IMR-90 (cell line): ENCODE measurements around the gene ERP29. TPM values are rescaled to one million over a fixed set of nuclear protein-coding genes. Genes with fewer than 3 reads are reported as not detected.

Source experiments
- ATAC-seq: fragments of 200-7000 bp; cut with Tn5 transposase; 2 replicates; pipeline ENCODE4 v1.9.1; 2020; ENCODE audit warnings: low read depth, mild to moderate bottlenecking, moderate library complexity
- BruUV-seq: library from RNA; stranded (reverse); fragments of 400-500 nt; replicated peaks from 2 replicates; lab custom pipeline; 2021; lab: Mats Ljungman, UMichigan
- CTCF ChIA-PET: fragments of 300-600 bp; formaldehyde crosslinking; extraction: SDS; loops from one replicate; lab custom pipeline; 2021; ENCODE audit warnings: antibody characterized with exemption; lab: Yijun Ruan, JAX
- POLR2A ChIA-PET: fragments of 300-600 bp; sonication (Branson Sonifier 250); formaldehyde crosslinking; loops from one replicate; lab custom pipeline; 2022; ENCODE audit warnings: antibody characterized with exemption; ENCODE audit not compliant: unreplicated experiment; lab: Charles Lee
- DNase-seq: peaks from one replicate; pipeline ENCODE4 v3.0.0; 2013
- H2AFZ ChIP-seq: replicated peaks from 2 replicates; pipeline ENCODE3; 2013; ENCODE audit warnings: low read length, mild to moderate bottlenecking; ENCODE audit not compliant: poor library complexity
- H2AK5ac ChIP-seq: 2 replicates; pipeline ENCODE4 v1.6.1; 2013; ENCODE audit warnings: low read depth, low read length, inconsistent platforms
- H2AK9ac ChIP-seq: replicated peaks from 2 replicates; pipeline ENCODE3; 2013; ENCODE audit warnings: mild to moderate bottlenecking, low read depth, low read length, moderate library complexity; ENCODE audit not compliant: poor library complexity
- H2BK120ac ChIP-seq: 2 replicates; pipeline ENCODE4 v1.6.1; 2013; ENCODE audit warnings: low read depth, low read length, inconsistent platforms
- H2BK15ac ChIP-seq: 3 replicates; pipeline ENCODE4 v1.6.1; 2013; ENCODE audit warnings: low read depth, low read length, inconsistent platforms
- H2BK20ac ChIP-seq: 2 replicates; pipeline ENCODE4 v1.6.1; 2013; ENCODE audit warnings: low read depth, mild to moderate bottlenecking, inconsistent platforms, low read length, moderate library complexity
- H2BK5ac ChIP-seq: 2 replicates; pipeline ENCODE4 v1.6.1; 2013; ENCODE audit warnings: mild to moderate bottlenecking, low read depth, low read length, inconsistent platforms; ENCODE audit not compliant: poor library complexity, severe bottlenecking
- H3K14ac ChIP-seq: replicated peaks from 2 replicates; pipeline ENCODE4 v1.6.1; 2013; ENCODE audit warnings: low read depth, low read length, inconsistent platforms
- H3K18ac ChIP-seq: 2 replicates; pipeline ENCODE4 v1.6.1; 2013; ENCODE audit warnings: low read depth, low read length, control low read depth
- H3K23ac ChIP-seq: 2 replicates; pipeline ENCODE4 v1.6.1; 2013; ENCODE audit warnings: low read depth, low read length, inconsistent platforms
- H3K27ac ChIP-seq: 2 replicates; pipeline ENCODE4 v1.5.1; 2013; ENCODE audit warnings: mild to moderate bottlenecking, control low read depth, low read length; ENCODE audit not compliant: insufficient read depth
- H3K27me3 ChIP-seq: 2 replicates; pipeline ENCODE4 v1.6.1; 2013; ENCODE audit warnings: low read length; ENCODE audit not compliant: control insufficient read depth, insufficient read depth
- H3K36me3 ChIP-seq: 2 replicates; pipeline ENCODE4 v1.6.1; 2013; ENCODE audit warnings: low read length, mixed read lengths; ENCODE audit not compliant: control insufficient read depth, insufficient read depth
- H3K4ac ChIP-seq: 2 replicates; pipeline ENCODE4 v1.6.1; 2013; ENCODE audit warnings: low read depth, low read length, inconsistent platforms
- H3K4me1 ChIP-seq: 2 replicates; pipeline ENCODE4 v1.6.1; 2013; ENCODE audit warnings: low read length, mixed read lengths; ENCODE audit not compliant: control insufficient read depth, insufficient read depth
- H3K4me2 ChIP-seq: 2 replicates; pipeline ENCODE4 v1.6.1; 2013; ENCODE audit warnings: low read depth, mild to moderate bottlenecking, control low read depth, low read length, moderate library complexity
- H3K4me3 ChIP-seq: 2 replicates; pipeline ENCODE4 v1.5.1; 2013; ENCODE audit warnings: low read depth, mild to moderate bottlenecking, control low read depth, low read length, moderate library complexity; ENCODE audit not compliant: insufficient read depth
- H3K56ac ChIP-seq: 2 replicates; pipeline ENCODE4 v1.6.1; 2013; ENCODE audit warnings: low read length, inconsistent platforms; ENCODE audit not compliant: insufficient read depth; ENCODE audit errors: extremely low read depth
- H3K79me1 ChIP-seq, 2 experiments: 2 replicates each; pipeline ENCODE4 v1.6.1; 2013; ENCODE audit warnings: low read length in 2 of 2, inconsistent platforms in 1 of 2, low read depth in 1 of 2
- H3K9ac ChIP-seq: 2 replicates; pipeline ENCODE4 v1.6.1; 2013; ENCODE audit warnings: low read depth, low read length, control low read depth
- H3K9me1 ChIP-seq: 2 replicates; pipeline ENCODE4 v1.6.1; 2013; ENCODE audit warnings: low read length, inconsistent platforms; ENCODE audit not compliant: insufficient read depth
- H3K9me3 ChIP-seq: 2 replicates; pipeline ENCODE4 v1.6.1; 2013; ENCODE audit warnings: low read length; ENCODE audit not compliant: control insufficient read depth, insufficient read depth
- H4K20me1 ChIP-seq: 2 replicates; pipeline ENCODE4 v1.6.1; 2013; ENCODE audit warnings: low read length, inconsistent platforms; ENCODE audit not compliant: insufficient read depth
- H4K5ac ChIP-seq: 2 replicates; pipeline ENCODE4 v1.6.1; 2013; ENCODE audit warnings: mild to moderate bottlenecking, low read depth, low read length, control low read depth
- H4K8ac ChIP-seq, 2 experiments: 2 replicates each; pipeline ENCODE4 v1.6.1; 2013; ENCODE audit warnings: low read depth in 2 of 2, low read length in 2 of 2, control low read depth in 1 of 2, inconsistent platforms in 1 of 2
- H4K91ac ChIP-seq: 2 replicates; pipeline ENCODE4 v1.6.1; 2013; ENCODE audit warnings: low read depth, low read length, inconsistent platforms; ENCODE audit not compliant: insufficient read depth
- BHLHE40 ChIP-seq: fragments of 150-350 bp; IDR thresholded peaks from 2 replicates; pipeline ENCODE4 v1.6.1; 2016; ENCODE audit warnings: mild to moderate bottlenecking, low read depth, low read length
- CHD1 ChIP-seq: IDR thresholded peaks from 2 replicates; pipeline ENCODE4 v1.6.1; 2012; ENCODE audit warnings: low read depth, low read length, improper control_type of control experiment
- ELK1 ChIP-seq: fragments of 150-350 bp; IDR thresholded peaks from 2 replicates; pipeline ENCODE4 v1.6.1; 2016; ENCODE audit warnings: low read depth, mild to moderate bottlenecking, low read length, moderate library complexity, borderline replicate concordance
- MAFK ChIP-seq: IDR thresholded peaks from 2 replicates; pipeline ENCODE4 v1.6.1; 2012; ENCODE audit warnings: low read depth, low read length, improper control_type of control experiment
- MXI1 ChIP-seq: IDR thresholded peaks from 2 replicates; pipeline ENCODE4 v1.6.1; 2012; ENCODE audit warnings: low read depth, mild to moderate bottlenecking, low read length, moderate library complexity, borderline replicate concordance
- NFE2L2 ChIP-seq: fragments of 150-350 bp; IDR thresholded peaks from 2 replicates; pipeline ENCODE4 v1.6.1; 2016; ENCODE audit warnings: low read depth, mild to moderate bottlenecking, low read length
- POLR2A ChIP-seq: IDR thresholded peaks from 2 replicates; pipeline ENCODE4 v1.6.1; 2012; ENCODE audit warnings: mild to moderate bottlenecking, low read depth, low read length
- RAD21 ChIP-seq: IDR thresholded peaks from 2 replicates; pipeline ENCODE4 v1.6.1; 2012; ENCODE audit warnings: low read length, improper control_type of control experiment
- RCOR1 ChIP-seq: IDR thresholded peaks from 2 replicates; pipeline ENCODE4 v1.6.1; 2012; ENCODE audit warnings: mild to moderate bottlenecking, low read length, improper control_type of control experiment; ENCODE audit not compliant: insufficient replicate concordance
- USF2 ChIP-seq: fragments of 150-350 bp; IDR thresholded peaks from 2 replicates; pipeline ENCODE4 v1.6.1; 2017; ENCODE audit warnings: mild to moderate bottlenecking, antibody characterized with exemption, low read length, low read depth
- WGBS, 2 experiments: methylation state at CpG; one replicate each; pipeline versions ENCODE4 v1.1.5 to v1.1.7; 2013; ENCODE audit warnings: missing lambda C conversion rate in 2 of 2; ENCODE audit not compliant: insufficient read length in 1 of 2; ENCODE audit errors: extremely low coverage in 2 of 2; 5-methylcytosine and 5-hydroxymethylcytosine counted together
- dilution Hi-C: fragments of 300-500 bp; cut with HindIII; formaldehyde crosslinking; loops from one replicate; pipeline ENCODE4 v1.14.3; 2018; ENCODE audit warnings: low sequenced_read_pairs; ENCODE audit not compliant: unreplicated experiment
- in situ Hi-C: fragments of 300-500 bp; cut with MboI; formaldehyde crosslinking; loops from 3 replicates; pipeline ENCODE4 v1.14.3; 2019; ENCODE audit warnings: low sequenced_read_pairs, inconsistent platforms, mixed read lengths
- intact Hi-C: fragments of 100-400 bp; cut with micrococcal nuclease; formaldehyde crosslinking; loops from 2 replicates; pipeline ENCODE4 v1.10.0; 2022
- polyA plus RNA-seq, 3 experiments: library from polyadenylated mRNA; depleted of rRNA; stranded (reverse); fragments of >200 nt; gene quantifications; 2 replicates each; pipeline ENCODE4 v1.2.3, GENCODE V29; 2012; ENCODE audit warnings: low replicate concordance in 1 of 3
- total RNA-seq: library from RNA; depleted of rRNA; stranded (reverse); fragments of >200 nt; gene quantifications from 2 replicates; pipeline ENCODE4 v1.2.3, GENCODE V29; 2012

Gene ERP29
- total and polyA plus RNA-seq, 2 of the 4 experiments (the other 2 are of a cell fraction), result 30.3 to 98.8 TPM

- WGBS, 2 experiments, result no CpG with 5 or more reads among the region's 4 CpGs
- no peaks in the 10 kb centered on the region for H3K9me3 ChIP-seq
- CTCF ChIA-PET, result no interaction called here
Observed at GRCh38 chr12:112023759-112024396, 10.7 kb downstream of the ERP29 start.

More at GRCh38 chr12:112023759-112024396, 10.7 kb downstream of the ERP29 start:
- no peak overlapping the region for H2AK9ac ChIP-seq
- H3K18ac ChIP-seq, result no peak overlapping the region
- peaks cover 23% of the 10 kb centered on the region; the same call in 1 of the 2 replicates for H4K20me1 ChIP-seq
- dilution Hi-C loops, result no loop called here
- H3K23ac ChIP-seq, result no peak overlapping the region
- no peak overlapping the region for H3K4ac ChIP-seq
- no peaks in the 10 kb centered on the region for H3K27me3 ChIP-seq
- POLR2A ChIA-PET, result no interaction called here
- H3K4me3 ChIP-seq, result no peak overlapping the region
- ATAC-seq (no peak), DNase-seq (no peak)
- no peak overlapping the region for H3K27ac ChIP-seq
- no peak overlapping the region for H4K91ac ChIP-seq
- no peak overlapping the region for H2BK5ac ChIP-seq
- no peak overlapping the region for H3K14ac ChIP-seq
- no peak overlapping the region for H3K56ac ChIP-seq
- intact Hi-C loops, result no loop called here
- H3K4me1 ChIP-seq, result peaks cover 9% of the 10 kb centered on the region
- BruUV-seq, result no TSS peak
- H3K9me1 ChIP-seq, result peaks cover 21% of the 10 kb centered on the region
- H2BK120ac ChIP-seq, result no peak overlapping the region
- peaks cover 32% of the 10 kb centered on the region for H3K36me3 ChIP-seq
- no peak overlapping the region for H2AK5ac ChIP-seq
- H3K79me1 ChIP-seq, result peaks cover 25 to 50% of the 10 kb centered on the region in 2 experiments
- no peak overlapping the region for H3K9ac ChIP-seq
- no peak overlapping the region for H4K5ac ChIP-seq
- no peak overlapping the region for H4K8ac ChIP-seq
- no peak overlapping the region for H2BK20ac ChIP-seq
- no peak overlapping the region for H2AFZ ChIP-seq
- no peak for TF ChIP-seq MXI1
- TF ChIP-seq USF2, result no peak
- no peak for TF ChIP-seq BHLHE40
- no peak for TF ChIP-seq ELK1
- TF ChIP-seq RAD21, result no peak
- no peak for TF ChIP-seq CHD1
- no peak for TF ChIP-seq NFE2L2
- no peak for TF ChIP-seq RCOR1
- no peak for TF ChIP-seq MAFK
- TF ChIP-seq POLR2A, result no peak
- in situ Hi-C loops, result no loop called here
- H3K4me2 ChIP-seq, result no peak overlapping the region
- no peak overlapping the region for H2BK15ac ChIP-seq
